ENCODE data around the gene CAPN12.

GRCh38 chr19:38763795-38764220 lies 19.5 kb upstream of the CAPN12 start:
- no peak for TF ChIP-seq CTCF (conservative IDR thresholded peaks at IDR 0.05; ENCODE audit: low read length)
- TF ChIP-seq EZH2phosphoT487 (IDR thresholded peaks at IDR 0.05; ENCODE audit: borderline replicate concordance, low read depth, low read length) = no peak
